Measurements from ENCODE around the gene GALM.
"Not testable (repeated sequence)": the region's sequence is repeated elsewhere in the genome, so short reads cannot be mapped to it uniquely, and the experiment has no call there.

GALM gene

GRCh38 chr2:38682008-38682575, 16.2 kb downstream of the GALM start:
- H3K4me3 ChIP-seq (ENCODE audit: low read depth, low read length), result no peak overlapping the region
- no peak for TF ChIP-seq CTCF (IDR thresholded peaks at IDR 0.05; ENCODE audit: borderline replicate concordance, insufficient read depth, low read depth, low read length)

GRCh38 chr2:38682620-38683019, 16.7 kb downstream of the GALM start:
- H3K4me3 ChIP-seq (ENCODE audit: low read depth, low read length), result not testable (repeated sequence)

GRCh38 chr2:38683766-38684165, 17.9 kb downstream of the GALM start:
- TF ChIP-seq CTCF (IDR thresholded peaks at IDR 0.05; ENCODE audit: borderline replicate concordance, insufficient read depth, low read depth, low read length), result no peak
- H3K4me3 ChIP-seq (ENCODE audit: low read depth, low read length), result no peak overlapping the region

- no peak for TF ChIP-seq CTCF (IDR thresholded peaks at IDR 0.05; ENCODE audit: borderline replicate concordance, insufficient read depth, low read depth, low read length)
- no peak overlapping the region for H3K4me3 ChIP-seq (ENCODE audit: low read depth, low read length)
These were observed 19.3 kb downstream of the GALM start for GRCh38 chr2:38685116-38685735.

GRCh38 chr2:38690499-38691420, 24.8 kb downstream of the GALM start:
- no peak for TF ChIP-seq CTCF (IDR thresholded peaks at IDR 0.05; ENCODE audit: borderline replicate concordance, insufficient read depth, low read depth, low read length)
- H3K4me3 ChIP-seq (ENCODE audit: low read depth, low read length), result no peak overlapping the region

GRCh38 chr2:38691994-38692393, 26.1 kb downstream of the GALM start:
- no peak overlapping the region for H3K4me3 ChIP-seq (ENCODE audit: low read depth, low read length)
- TF ChIP-seq CTCF (IDR thresholded peaks at IDR 0.05; ENCODE audit: borderline replicate concordance, insufficient read depth, low read depth, low read length), result no peak

- no peak for TF ChIP-seq CTCF (IDR thresholded peaks at IDR 0.05; ENCODE audit: borderline replicate concordance, insufficient read depth, low read depth, low read length)
- H3K4me3 ChIP-seq (ENCODE audit: low read depth, low read length), result no peak overlapping the region
These were observed 26.9 kb downstream of the GALM start for GRCh38 chr2:38692636-38693318.

All from GM12875 (cell line).